HG03066 (cell line): ENCODE data around the gene PSMD4.
A peak's percentile ranks its signal among the peaks of the same experiment; 100 is the strongest.
"Not testable (repeated sequence)": the region's sequence is repeated elsewhere in the genome, so short reads cannot be mapped to it uniquely, and the experiment has no call there.

Experiments used
- ATAC-seq: cut with Tn5 transposase; IDR thresholded peaks from one replicate; pipeline ENCODE4 v1.9.1; 2021; ENCODE audit warnings: low read depth; ENCODE audit not compliant: unreplicated experiment

PSMD4 gene

DNA sequence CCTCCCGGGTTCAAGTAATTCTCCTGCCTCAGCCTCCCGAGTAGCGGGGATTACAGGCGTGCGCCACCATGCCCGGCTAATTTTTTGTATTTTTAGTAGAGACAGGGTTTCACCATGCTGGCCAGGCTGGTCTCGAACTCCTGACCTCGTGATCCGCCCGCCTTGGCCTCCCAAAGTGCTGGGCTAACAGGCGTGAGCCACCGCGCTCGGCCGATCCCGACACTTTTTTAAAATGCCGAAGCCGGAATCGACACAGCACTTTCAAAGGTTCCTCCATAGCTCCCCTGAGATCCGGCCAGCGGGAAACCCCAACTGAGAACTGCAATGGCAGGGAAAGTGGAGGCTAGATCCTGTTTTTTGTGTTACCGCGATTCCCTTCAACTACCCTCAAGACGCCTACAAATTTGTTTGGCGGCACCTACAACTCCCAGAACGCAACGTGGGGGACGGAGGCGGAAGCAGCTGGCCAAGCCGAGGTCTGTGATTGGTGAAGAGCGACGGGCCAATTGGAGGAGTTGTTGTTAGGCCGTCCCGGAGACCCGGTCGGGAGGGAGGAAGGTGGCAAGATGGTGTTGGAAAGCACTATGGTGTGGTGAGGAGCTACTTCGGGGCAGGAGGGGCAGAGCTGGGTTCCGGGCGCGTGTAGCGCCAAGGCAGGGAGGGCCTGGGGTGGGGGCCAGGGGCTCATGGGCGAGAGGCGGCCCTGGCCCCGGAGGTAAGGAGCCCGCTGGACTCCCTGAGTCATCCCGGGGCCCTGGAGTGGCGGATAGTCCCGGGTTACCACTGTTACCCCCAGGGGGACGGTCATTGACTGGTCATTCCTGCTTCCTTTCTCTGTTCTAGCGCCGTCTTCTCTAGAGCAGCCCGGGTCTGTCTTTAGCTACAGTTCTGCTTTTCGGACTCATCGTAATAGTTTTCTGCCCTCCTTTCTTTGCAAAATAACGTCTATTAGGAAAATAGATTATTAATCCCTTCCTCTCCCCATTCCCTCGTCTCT lies at the start of gene PSMD4:
Gene PSMD4 (plus strand): TSS at position 518 of the 997 bp plus-strand sequence. CDS start 49 bp downstream, at position 567.
- ATAC-seq = peak; percentile 88

DNA sequence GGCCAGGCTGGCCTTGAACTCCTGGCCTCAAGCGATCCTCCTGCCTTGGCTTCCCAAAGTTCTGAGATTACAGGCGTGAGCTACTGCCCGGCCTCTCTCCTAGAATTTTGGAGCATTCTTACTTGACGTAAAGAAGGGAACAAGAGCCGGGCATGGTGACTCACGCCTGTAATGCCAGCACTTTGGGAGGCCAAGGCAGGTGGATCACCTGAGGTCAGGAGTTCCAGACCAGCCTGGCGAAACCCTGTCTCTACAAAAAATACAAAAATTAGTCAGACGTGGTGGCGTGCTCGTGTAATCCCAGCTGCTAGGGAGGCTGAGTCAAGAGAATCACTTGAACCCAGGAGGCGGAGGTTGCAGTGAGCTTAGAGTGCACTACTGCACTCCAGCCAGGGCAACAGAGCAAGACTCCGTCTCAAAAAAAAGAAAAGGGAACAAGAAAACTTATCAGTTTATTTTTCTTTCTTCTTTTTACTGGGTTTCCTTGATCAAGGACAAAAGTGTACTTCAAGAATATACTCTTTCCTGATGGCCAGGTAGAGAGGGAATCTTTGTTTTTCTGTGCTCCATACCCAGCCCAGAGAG lies 49.1 kb upstream of the PSMD4 start:
- ATAC-seq = not testable (repeated sequence)

DNA sequence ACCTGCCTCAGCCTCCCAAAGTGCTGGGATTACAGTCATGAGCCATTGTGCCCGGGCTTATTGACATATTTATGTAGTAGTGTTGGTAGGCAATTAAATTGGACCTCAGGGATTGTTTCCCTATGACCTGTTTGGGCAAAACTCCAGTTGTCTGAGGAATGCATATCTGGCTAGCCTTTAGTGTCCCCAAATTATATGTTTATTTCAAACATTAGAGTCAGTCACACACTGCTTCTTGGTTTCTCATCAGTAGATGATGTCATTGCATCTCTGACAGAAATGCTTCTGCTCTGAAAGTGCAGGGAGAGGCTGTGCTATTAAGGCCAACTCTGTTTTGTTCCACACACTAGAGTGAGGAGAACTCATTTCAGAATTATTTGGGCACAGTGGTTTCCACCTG lies 43.7 kb upstream of the PSMD4 start:
- ATAC-seq = no peak

DNA sequence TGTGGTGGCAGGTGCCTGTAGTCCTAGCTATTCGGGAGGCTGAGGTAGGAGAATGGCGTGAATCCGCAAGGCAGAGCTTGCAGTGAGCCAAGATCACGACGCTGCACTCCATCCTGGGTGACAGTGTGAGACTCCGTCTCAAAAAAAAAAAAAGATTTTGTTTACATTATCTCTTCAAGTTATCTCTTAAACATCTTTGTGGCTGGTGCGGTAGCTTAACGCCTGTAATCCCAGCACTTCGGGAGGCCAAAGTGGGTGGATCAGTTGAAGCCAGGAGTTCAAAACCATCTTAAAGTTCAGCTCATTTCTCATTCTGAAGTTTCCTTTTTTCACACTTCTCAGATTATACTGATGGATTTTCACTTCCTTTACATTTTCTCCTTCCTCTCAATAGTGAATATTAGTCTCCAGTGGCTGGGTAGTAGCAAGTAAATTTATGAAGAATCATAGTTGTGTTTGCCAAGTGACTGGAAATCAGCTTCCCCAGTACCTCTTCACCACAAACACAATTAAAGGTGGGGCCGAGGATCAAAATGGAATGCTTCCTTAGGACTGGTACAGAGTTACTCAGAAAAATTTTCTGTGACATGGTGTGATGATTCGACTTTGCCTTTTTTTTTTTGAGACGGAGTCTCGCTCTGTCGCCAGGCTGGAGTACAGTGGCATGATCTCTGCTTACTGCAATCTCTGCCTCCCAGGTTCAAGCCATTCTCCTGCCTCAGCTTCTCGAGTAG lies 42.4 kb upstream of the PSMD4 start:
- ATAC-seq = no peak

DNA sequence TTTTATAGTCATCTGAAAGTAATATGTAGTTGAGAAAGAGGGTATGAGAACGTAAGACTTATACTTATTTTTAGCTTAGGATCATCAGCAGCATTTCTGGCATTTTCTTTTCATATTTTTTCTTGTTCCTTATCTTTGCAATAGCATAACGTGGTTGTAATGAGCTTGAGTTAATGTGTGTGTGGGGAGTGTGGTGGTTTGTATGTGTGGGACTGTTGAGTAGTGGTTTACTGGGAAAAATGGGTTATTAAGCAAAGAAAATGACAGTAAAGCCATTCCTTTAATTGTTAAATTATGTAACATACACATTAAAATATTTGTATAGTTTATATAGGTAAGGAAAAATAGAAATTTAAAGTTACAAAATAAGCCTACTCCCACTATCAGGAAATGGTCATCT lies 41.0 kb upstream of the PSMD4 start:
- no peak for ATAC-seq

DNA sequence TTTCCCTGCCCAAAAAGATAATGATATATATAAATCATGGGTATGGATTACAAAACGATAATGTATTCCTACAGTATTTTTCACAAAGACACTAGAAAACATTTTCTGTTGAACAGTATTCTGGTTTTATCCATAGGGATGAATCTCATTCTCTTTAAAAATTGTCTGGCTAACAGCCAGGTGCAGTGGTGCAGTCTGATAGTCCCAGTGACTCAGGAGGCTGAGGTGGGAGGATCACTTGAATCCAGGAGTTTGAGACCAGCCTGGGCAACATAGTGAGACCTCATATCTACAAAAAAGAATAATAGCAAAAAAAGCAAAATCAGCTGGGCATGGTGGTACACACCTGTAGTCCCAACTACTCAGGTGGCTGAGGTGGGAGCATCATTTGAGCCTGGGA lies 32.9 kb upstream of the PSMD4 start:
- ATAC-seq = no peak

DNA sequence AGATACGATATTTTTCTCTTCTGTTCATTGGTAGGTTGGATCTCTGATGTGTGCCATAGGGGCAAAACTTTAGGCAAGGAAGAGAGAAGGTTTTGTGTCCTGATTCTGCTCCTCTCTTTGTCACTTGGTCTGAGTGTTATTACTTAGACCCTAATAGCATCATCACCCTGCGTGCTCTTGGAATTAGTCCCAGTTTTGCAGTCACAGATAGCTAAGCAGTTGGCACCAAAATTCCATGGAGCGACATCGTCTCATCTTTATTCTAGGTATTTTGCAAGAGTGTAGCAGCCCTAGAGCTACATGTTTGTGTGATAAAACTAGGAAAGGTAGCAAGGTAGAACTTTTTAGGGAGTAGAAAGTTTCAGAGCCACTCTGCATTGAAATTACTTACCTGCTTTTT lies 32.4 kb upstream of the PSMD4 start:
- ATAC-seq = no peak

DNA sequence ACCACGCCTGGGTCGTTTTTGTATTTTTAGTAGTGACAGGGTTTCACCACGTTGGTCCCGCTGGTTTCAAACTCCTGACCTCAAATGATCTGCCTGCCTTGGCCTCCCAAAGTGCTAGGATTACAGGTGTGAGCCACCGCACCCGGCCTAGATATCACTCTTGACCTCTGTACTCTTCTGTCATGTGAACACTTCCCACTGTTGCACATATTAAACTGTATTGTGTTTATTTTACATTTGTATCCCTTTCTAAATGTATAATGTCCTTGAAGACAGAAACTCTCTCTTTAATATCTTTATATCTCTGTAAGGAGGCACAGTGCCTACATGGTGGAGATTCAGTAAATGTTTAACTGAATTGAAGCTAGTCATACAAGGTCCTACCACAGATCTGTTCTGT lies 19.3 kb upstream of the PSMD4 start:
- ATAC-seq = no peak

DNA sequence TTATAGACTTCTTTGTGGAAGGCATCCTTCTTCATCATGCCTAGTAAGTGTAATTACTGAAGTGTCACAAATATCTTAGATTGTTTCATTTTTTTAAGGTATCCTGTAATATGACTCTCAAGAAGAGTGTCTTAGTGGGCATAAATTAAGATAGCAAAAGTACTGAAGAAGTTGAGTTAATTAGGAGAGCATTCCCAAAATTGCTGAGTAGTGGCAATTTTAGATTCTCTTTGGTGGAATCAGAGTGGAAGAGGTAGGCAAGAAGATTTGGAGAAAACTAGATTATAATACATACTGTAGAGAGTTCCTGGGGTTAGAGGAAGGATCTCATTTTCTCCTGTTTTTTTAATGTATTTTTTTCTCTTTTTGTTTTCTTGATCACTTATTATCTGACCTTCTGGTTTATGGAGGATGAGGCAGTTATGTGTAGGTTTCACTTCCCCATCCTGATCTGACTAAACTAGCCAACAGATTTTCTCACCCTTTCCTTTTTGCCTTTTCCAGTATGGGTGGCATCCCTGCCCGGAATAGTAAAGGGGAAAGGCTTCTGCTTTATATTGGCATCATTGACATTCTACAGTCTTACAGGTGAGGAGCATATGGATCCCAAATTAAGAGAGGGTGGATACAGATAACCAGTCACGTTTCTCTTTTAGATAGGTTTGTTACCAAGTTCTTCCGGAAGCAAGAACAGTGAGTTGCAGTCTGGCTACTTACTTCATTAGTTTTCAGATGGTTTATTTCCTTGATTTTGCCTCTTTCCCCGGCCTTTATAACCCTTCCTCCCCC lies 16.7 kb upstream of the PSMD4 start:
- ATAC-seq = no peak

DNA sequence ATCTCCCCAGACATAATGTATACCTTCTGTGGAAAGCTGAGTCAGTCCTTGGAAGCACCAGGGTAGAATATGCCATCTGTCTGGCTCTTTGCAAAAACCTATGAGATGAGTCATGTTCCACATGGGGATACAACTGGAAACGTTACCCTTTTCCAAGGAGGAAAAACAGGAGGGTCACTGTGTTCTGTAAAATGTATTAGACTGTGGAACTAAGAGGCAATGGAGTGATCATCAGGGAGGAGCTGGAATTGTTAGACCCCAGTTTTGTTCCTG lies 16.1 kb upstream of the PSMD4 start:
- ATAC-seq = no peak

DNA sequence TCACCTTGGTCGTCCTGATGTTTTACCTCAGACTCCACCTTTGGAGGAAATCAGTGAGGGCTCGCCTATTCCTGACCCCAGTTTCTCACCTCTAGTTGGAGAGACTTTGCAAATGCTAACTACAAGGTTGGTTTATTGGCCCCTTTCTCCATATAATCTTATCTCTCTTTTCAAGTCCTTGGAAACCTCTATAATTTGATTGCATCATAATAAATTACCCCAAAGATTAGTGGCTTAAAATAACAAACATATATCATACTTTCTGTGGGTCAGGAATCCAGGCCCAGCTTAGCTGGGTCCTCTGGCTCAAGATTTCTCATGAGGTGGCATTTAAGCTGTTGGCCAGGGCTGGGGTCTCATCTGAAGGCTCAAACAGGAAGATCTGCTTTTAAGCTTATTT lies 12.1 kb upstream of the PSMD4 start:
- no peak for ATAC-seq

DNA sequence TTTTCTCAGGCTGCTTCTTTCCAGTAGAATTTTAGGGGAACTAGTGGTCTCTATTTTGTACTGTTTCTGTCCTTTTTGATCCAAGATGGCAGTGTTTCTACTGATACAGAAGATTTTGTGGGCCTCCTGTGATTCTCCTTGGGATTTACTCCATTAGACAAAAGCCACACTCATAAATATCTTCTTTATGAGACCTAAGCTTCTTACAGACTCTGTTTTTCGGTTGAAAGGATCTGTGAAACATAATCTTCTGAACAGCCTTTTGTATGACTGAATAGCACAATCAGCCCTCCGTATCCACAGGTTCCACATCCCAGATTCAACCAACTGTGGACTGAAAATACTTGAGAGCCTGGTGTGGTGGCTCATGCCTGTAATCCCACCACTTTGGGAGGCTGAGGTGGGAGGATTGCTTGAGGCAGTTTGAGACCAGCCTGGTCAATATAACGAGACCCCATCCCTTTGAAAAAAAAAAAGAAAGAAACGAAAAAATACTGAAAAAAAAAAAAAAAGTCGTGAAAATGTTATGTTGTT lies 10.8 kb upstream of the PSMD4 start:
- ATAC-seq = no peak

DNA sequence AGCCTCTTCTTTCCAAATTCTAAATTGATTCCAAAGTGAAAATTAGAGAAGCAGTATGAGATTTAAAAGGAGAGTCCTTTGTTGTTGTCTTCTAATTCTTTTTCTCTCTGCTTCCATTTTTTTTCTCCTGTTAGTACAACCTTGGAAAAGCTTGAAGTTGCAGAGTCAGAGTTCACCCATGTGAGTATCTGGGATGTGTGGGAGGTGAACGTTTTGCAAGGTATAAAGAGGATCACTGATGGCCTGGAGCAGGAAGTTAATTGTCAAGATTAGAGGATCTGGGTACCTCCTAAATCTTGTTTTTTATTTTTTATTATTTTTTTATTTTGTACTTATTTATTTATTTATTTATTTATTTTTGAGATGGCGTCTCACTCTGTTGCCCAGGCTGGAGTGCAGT lies 7.7 kb upstream of the PSMD4 start:
- no peak for ATAC-seq

DNA sequence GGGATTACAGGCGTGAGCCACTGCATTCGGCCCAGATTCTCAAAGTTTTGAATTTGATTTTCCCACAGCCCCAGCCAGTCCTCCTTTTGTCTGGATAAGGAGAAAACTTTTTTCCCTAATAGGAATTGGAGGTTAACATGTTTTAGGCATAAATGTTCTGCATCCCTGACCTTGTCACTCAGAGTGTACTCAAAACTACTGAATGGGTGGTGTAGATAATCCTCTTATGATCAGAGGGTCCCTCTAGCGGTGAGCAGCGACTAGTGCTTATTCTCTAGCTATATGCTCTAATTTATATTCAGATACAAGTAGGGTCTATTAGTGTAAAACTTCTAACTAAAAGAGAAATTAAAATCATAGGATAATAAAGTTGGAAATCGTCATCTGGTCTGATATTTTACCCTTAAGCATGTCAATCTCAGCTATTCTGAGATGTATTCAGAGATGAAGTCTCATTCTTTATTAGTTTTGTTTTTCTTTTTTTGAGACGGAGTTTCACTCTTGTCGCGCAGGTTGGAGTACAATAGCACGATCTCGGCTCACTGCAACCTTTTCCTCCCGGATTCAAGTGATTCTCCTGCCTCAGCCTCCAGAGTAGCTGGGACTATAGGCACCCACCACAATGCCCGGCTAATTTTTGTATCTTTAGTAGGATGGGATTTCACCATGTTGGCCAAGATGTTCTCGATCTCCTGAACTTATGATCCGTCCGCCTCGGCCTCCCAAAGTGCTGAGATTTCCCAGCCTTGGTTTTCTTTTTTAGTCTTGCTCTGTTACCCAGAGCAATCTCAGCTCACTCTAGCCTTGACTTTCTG lies 2.7 kb upstream of the PSMD4 start:
- no peak for ATAC-seq

DNA sequence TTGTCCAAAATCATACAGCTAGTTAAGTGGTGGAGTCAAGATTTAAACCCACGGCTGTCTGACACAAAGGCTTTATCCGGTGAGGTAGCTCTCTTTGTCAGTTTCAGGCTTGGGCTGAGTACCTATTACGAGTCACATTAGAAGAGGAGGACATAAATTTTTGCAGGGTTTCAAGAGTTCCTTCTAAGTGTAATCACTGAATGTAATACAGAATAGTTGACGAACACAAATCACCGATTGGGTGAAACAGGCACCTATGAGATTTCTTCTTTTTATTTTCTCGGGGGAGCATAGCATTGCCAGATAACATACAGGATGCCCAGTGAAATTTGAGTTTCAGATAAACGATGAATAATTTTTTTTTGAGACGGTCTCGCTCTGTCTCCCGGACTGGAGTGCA lies 847 bp downstream of the PSMD4 start:
- no peak for ATAC-seq

DNA sequence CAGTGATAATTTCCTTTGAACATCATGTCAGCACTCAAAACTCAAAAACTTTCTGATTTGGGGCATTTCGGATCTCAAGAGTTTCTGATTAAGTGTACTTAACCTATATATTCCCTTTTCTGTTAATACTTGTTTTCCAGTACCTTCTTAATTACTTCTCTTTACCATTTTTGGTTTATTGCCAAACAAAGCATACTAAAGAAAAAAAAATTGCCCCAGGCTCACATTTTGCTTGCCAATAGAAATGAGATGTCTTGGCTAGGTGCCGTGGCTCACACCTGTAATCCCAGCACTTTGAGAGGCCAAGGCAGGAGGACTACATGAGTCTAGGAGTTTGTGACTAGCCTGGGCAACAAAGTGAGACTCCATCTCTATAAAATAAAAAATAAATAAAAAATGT lies 4.8 kb downstream of the PSMD4 start:
- no peak for ATAC-seq

DNA sequence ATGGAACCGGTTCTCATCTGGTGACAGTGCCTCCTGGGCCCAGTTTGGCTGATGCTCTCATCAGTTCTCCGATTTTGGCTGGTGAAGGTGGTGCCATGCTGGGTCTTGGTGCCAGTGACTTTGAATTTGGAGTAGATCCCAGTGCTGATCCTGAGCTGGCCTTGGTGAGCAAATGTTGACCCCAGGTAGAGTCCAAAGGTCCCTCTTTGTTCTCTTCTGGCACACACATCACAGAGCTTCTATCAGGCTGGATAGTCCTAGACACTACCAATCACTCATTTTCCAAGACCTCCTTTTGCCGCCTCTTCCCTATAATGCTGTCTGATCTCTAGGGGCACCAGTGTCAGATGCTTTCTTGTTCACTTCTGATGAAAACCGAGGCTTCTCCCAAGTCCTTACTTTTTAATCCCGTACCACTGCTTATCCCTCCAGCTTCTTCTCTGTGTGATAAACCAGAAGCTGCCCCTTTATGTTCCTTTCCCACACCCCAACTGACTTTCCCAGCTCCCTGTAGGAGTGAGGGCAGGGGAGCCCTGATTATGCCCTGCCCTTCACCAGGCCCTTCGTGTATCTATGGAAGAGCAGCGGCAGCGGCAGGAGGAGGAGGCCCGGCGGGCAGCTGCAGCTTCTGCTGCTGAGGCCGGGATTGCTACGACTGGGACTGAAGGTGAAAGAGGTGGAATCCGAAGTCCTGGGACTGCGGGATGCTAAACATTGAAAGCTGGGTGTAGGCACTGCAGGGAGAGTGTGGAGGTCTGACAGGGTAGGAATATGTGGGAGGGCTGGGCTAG lies 11.1 kb downstream of the PSMD4 start:
- no peak for ATAC-seq

DNA sequence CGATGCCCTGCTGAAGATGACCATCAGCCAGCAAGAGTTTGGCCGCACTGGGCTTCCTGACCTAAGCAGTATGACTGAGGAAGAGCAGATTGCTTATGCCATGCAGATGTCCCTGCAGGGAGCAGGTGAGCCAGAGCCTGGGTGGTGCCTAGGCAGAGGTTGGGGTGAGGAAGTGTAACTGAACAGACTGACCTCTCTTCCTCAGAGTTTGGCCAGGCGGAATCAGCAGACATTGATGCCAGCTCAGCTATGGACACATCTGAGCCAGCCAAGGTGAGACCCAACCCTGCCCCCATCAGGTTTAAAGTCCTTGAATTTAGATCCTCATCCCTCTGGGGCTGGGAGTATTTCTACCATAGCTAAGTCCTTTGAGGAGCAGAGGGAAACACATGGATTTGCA lies 11.8 kb downstream of the PSMD4 start:
- no peak for ATAC-seq

DNA sequence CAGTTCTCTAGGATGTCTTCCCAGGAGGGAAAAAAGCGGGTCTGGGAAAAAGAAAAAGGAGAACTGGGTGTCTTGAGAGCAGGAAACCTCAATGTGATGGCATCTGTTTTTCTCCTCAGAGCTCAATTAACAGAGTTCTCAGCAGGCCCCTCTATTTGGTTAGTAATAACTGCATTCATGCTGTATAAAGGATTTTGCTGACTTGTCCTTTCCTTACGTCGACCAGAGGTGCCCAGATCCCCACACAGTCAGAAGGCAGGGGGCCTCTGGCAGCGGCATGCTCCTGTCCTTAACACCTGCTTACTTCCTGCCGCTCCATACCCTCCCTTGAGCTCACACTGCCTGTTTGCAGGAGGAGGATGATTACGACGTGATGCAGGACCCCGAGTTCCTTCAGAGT lies 12.3 kb downstream of the PSMD4 start:
- no peak for ATAC-seq
